HG02943 (cell line): Measurements from ENCODE around the gene ANO1.

Experiments
- ATAC-seq: cut with Tn5 transposase; IDR thresholded peaks from one replicate; pipeline ENCODE4 v1.9.1; 2021; ENCODE audit warnings: mild to moderate bottlenecking, low read depth, moderate library complexity; ENCODE audit not compliant: unreplicated experiment

The ANO1 gene

DNA sequence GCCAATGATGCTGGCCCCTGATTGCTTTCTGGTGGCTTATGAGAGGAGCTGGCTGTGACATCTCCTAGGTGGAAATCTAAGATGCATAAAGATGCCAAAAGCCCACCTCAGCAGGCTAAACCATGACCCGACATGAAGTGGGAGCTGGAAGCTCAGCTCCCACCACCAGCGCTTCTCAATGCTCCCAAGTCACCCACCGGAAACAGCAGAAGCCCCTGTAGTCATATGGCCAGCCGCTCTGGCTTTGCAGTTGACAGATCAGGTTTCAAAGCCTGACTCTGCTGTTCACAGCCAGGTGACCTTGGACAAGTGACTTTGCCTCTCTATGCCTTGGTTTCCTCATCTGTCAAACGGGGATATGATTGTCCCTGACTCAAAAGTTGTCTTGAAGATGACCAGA lies 29.1 kb upstream of the ANO1 start:
- no peak for ATAC-seq

DNA sequence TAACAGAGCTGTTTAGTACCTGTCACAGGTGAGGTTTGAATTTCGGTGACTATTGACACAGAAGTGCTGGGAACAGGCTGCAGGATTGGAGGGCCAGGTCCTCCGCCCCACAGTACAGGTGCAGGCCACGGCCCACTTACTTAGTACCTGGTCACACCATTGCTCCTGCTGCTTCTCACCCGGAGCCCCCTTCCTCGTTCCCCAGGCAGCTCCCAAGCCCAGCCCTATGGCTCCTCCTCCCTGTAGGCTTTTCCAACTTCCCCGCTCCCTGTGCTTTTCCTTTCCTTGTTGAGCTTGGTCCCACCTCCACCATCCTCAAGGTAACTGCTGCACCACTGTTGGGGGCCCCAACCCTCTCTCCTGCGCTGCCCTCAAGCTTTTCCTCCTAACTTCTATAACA lies 27.9 kb upstream of the ANO1 start:
- no peak for ATAC-seq

DNA sequence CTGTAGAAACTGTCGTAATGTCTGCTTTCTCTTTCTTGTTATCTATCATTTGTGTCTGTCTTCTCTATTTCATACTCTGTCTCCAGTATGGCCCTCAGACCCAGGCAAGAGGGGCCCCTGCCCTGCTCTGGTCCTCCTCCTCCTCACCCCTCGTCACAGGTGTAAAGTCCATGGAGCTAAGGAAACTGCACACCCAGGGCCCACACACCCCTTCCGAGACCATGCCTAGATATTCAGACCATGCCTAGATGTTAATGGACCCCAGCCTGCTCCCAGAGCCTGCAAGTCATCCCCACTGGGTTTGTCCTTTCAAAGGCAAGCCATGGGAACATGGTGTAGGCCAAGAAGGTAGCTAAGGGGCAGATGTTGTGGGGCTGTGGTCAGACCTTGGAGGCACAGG lies 24.1 kb upstream of the ANO1 start:
- no peak for ATAC-seq

DNA sequence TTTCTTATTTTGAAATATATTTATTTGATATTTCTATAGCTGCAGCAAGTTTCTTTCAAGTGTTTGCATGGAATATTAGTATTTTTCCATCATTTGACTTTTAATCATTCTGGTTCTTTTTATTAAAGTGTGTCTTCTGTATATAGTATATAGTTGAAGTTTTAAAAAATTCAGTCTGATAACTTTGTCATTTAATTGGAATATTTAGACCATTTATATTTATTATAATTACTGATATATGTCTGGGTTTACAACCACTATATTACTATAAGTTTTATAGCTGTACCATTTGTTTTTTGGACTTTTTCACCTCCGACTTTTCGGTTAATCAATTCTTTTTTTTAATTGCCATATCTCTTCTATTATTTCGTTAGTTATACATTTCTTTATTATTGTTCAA lies 22.7 kb upstream of the ANO1 start:
- no peak for ATAC-seq

DNA sequence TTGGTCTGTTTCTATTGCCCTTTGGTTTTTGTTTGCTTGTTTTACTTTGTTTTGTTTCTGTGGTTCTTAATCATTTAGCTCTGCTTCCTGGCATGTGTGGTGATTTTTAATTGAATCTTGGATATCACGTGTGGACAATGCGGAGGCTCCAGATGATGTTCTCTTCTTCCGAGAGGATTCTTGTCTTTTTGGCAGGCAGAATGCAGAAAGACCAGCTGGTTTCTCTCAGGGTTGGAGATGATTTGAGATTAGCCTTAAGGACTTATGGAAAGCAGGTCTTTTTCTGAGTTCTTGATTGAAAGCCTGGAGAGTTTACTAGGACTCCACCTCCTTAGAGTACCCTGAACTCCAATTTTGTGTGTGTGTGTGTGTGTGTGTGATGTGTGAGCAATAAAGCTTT lies 21.0 kb upstream of the ANO1 start:
- no peak for ATAC-seq

DNA sequence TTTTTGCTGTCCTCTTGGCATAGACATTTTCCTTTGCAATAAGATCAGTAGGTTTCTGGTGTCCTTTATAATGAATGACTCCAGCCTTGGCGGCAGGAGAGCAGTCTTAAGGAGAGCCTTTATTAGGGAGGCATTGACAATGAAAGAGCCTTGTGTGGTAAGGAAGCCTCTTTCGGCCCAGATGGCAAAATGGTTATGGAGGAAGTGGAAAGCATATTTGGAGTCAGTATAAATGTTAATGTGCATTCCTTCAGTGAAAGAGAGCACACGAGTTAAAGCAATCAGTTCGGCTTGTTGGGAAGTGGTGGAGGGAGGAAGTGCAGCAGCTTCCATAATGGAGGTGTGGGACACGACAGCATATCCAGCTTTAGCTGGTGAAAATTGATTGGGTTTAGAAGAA lies 18.1 kb upstream of the ANO1 start:
- no peak for ATAC-seq

DNA sequence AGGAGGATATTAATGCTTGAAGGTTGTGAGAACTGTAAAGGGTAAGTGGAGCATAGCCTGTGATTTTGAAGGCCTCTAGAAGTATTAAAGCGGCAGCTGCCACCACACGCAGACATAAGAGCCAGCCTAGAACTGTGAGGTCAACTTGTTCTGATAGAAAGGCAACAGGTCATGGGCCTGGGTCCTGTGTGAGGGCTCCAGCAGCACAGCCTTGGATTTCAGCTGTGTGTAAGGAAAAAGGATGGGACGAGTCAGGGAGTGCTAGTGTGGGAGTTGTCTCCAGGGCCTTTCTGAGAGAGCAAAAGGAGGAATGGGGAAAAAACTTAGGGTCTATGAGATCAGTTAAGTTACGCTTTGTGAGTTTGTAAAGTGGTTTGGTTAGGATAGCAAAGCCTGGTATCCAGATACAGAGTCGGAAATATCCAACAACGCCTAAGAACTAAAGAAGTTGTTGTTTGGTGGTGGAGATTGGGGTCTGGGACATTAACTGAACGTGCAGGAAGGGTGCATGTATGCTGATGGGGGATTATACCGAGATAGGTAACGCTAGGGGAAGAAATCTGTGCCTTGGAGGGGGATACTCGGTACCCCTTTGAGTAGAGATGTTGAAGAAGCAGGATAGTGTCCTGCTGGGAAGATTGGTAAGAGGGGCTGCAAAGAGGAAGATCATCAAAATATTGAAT lies 17.4 kb upstream of the ANO1 start:
- ATAC-seq: no peak

DNA sequence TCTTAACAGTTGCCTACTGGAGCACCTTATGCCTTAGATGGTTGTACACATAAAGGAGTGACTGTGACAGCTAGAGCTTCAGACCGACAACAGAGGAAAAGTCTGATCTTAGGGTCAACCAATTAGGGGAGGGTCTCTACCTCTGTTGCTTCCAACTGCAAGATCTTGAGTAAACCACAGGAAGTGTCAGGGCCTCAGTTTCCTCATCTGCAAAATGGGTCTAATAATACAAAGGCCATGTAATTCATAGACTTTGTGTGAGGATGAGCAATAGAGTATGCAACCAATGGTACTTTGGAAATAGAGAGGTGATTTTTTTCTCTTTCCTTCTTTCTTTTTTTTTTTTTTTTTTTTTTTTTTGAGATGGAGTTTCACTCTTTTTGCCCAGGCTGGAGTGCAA lies 16.4 kb upstream of the ANO1 start:
- no peak for ATAC-seq

DNA sequence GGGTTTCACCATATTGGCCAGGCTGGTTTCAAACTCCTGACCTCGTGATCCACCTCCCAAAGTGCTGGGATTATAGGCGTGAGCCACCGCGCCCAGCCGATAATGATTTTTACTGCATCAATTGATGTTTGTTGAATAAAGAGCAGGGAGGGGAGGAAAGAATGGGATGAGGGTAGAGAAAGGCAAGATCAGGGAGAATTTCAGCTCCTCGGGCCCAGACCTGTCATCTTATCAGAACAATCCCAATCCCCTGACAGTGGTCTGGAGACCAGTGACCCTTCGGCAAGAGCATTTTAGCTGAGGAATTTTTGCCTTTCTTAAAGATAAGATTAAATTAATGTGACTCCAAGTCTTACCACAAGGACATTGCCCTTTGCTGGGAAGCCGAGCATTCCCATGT lies 15.0 kb upstream of the ANO1 start:
- ATAC-seq: no peak

DNA sequence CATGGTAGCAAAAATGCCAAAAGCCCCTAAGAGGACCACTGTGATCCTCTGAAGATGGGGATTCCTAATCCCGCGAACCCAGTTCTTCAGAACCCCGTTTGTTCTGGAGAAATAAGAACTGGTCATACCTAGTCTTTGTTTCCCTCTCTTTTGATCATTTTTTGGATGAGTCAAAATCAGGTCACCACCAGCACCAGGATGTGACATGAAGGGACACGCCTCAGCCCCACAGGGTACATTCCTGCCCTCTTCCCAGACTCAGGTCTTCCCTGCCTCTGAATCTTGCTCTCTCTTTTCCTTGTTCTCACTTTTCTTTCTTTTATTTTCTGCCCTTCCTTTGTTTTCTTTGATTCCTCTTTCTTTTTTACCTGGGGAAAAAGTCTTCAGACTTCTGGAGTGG lies 14.6 kb upstream of the ANO1 start:
- ATAC-seq: no peak

DNA sequence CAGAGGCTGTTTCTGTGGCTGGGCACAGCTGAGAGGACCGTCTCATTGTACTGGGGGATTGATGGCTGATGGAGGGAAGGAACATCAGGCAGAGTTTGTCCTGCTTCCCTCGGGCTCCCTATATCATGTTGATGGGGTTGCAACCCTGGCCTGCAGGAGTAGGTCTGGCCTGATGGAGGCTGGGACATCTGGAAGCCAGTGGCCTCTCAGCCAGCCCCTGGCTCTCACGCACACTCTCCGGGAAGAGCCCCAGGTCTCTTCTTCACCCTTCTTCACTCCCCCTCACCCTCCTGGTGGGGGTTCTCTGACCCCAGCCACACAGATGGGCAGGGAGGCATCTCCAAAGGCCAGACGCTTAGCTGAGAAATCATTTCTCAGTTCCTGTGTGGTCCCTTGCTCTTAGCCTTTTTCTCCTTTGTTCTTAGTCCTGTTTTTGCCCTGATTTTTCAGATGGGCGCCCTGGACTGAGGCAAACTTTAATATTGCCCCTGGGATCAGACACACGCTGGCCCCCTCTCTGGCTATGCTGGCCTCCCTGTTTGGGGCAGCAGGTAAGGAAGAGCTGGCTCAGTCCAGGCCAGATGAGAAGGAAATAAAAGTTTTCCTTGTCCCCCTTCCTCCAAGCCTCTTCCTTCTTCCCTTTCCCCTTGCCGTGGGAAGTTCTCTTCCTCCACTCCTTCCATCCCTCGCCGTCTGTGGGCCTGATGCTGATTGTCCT lies 13.9 kb upstream of the ANO1 start:
- no peak for ATAC-seq

DNA sequence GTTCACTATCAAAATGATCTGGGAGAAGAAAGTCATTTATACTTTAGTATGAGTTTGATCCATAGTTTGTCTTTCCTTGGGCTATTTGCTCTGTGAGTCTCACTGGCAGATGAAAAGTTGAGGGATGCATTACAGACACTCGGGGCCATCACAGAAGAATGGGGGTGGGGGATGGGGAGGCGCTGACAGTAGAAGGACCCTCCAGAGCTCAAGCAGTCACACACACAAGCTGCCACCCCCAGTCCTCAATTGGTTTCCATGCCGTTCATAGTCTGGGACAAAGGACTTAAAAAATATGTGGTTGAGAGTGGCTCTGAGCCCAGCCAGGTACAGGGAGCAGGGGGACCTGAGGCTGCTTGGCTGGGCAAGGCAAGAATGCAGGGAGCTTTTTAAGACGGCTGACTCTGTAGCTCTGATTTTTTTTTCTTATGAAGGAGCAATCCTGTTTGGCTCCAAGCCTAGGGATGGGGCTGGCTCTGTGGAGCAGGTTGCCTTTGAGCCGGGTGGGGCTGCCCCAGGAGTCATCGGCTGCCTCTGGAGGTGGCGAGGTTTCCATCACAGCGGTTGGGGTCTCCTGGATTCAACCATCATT lies 13.3 kb upstream of the ANO1 start:
- ATAC-seq: no peak

DNA sequence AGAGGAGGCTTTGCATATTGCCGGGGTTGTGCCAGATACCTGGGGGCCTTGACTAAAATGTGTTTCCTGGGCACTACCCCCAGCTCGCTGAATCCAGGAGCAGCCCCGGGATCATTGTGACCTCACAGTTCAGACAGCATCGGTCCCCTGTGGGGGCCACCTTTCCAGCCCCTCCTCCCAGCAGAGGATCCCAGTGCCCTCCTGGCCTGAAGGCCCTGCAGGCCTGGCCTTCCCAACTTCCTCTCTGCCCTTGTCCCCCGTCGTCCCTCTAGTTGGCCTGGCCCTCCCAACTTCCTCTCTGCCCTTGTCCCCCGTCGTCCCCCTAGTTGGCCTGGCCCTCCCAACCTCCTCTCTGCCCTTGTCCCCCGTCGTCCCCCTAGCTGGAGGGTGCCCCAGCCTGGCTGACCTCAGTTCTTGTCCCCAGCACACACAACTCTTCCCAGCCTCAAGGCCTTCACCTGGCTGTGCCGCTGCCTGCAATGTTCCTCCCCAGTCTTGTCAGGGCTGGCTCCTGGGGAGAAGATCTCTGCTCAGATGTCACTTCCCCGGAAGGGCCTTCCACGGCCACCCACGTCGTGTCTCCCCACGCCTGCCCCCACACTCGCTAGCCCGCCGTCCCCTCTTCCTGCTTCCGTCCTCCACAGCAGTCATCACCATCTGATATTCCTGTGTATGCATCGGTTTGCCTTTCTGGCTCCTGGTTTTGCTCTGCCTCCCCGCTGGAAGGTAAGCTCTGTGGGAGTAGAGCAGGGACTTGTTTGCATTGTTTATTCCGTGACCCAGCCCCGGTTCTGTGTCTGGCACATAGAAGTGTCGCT lies 12.6 kb upstream of the ANO1 start:
- no peak for ATAC-seq

DNA sequence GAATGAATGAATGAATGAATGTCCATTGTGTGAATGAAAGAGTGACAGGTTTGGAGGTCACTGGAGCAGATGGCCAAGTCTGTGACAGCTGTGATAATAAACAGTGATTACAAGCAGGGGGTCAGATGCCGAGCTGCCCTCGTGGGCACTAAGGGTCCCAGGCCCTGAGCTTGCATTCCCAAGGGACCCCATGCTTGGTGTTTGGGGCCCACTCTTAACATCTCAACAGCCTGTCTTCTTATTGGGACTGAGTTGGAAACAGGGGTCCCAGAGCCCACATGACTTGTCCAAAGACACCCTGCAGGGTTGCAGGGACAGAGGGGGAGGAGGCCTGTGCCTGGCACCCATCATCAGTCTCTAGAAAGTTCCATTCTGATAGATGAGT lies 12.0 kb upstream of the ANO1 start:
- ATAC-seq: no peak

DNA sequence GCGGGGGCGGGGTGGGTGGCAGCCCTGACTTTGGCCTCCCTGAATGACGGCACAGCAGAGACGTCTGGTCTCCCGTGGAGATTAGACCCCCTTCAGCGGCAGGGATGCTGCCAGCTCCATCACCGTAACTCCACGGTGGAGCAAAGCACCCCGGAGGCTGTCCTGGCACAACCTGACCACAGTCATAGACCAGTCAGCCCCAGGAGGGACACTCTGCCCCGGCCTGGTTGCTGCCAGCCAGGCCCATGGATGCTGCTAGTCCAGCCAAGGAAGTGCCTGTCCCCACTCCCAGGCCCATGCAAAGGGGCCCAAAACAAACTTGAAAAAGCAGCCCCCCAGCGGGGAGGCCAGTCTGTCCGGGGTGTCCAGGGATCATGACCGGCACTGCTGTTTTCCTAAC lies 11.5 kb upstream of the ANO1 start:
- ATAC-seq: no peak

DNA sequence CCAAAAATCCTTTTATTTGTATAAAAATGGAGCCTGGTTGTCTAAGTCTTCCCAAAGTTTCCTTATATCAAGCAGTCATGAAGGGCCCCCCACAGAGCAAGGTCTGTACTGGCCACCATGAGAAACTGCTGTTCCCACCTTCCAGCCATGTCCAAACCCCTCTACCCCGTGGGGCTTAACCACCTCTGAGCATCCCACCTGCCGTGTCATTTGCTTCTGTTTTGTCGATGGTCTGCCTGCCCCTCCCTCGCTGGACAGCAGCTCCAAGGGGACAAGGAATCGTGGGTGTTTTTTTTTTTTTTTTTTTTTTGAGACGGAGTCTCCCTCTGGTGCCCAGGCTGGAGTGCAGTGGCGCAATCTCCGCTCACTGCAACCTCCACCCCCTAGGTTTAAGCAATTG lies 11.1 kb upstream of the ANO1 start:
- no peak for ATAC-seq

DNA sequence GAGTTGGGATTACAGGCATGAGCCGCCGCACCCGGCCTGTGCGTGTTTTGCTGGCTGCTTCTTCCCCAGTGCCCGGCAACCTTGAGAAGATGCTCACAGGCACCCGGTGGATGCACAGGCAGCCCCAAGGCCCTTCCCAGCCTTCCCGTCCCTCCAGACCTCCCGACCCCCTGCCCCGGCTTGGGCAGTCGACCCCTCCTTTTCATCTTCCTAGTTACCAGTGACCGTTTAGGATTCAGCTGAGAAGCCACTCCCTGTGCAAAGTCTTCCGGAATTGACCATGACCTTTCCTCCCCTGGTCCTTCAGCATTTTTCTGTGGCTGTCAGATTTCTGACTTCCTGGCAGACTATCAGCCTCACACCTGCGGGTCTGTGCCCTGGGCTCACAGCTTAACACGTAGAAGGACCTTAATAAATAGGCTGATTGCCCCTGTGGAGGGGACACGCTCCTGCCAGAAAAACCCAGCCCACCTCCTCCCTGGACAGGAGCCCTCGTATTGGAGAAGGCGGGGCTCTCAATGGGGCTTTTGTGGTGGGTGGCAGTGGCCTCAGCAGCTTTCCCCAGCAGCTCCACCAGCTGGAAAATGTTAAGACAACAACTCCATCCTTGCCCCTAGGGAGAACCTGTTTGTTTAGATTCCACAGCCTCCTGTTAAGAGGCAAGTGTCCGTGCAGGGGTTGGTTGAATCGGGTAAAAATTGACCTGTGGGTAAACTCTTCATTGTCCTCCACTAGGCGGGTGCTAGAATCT lies 10.4 kb upstream of the ANO1 start:
- ATAC-seq: no peak

DNA sequence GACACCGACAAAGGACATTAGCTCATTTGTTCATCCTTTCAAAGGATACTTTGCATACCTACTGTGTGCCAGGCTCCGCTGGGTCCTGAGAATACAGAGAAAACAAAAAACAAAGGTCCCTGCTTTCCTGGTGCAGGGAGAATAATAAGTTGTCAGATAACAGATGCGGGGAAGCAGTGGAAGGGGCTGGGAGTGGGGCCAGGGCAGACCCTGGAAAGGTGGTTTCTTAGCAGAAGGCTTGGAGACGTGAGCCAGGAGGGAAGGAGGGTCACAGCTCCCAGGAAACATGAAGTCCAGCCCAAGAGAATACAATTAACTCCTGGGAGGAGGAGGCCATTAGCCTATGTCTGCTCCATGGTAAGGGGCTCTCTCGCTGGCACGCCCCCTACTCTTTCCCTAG lies 9.8 kb upstream of the ANO1 start:
- ATAC-seq: no peak

DNA sequence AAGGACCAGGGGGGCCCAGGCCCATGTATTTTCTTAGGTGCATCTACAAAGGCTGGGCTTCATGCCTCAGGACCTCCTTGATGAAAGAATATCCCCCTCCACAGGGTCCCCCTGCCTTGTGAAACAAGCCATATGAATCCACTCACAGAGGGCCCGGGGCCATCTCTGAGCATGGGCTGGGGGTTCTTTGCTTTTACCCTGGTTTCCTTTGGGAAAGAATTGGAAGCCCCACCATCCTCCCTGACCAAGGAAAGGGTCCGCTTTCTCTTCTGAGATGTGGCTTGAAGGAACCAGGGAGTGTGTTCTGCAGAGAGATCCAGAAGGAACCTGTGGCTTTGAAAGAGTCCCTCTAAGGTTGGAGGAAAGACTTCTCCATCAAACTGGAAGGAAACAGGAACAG lies 9.2 kb upstream of the ANO1 start:
- ATAC-seq: no peak

DNA sequence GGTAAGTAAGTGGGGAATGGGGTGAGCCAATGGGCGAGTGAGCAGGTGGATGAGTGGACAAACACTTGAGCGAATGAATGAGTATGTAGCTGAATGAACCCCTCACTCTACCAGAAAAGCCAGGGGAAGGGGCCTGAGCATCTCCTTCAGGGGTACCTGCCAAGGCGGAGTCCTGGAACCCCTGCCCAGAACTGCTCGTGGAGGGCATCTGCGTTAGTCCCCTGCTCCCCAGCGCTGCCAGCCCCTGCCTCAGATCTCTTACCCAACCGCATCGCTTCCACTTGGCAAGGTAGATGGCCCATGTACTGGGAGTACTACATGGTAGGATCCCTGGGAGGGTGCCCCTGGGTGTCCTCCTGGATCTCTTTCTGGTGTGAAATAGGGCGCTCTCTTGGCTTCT lies 7.4 kb upstream of the ANO1 start:
- no peak for ATAC-seq

DNA sequence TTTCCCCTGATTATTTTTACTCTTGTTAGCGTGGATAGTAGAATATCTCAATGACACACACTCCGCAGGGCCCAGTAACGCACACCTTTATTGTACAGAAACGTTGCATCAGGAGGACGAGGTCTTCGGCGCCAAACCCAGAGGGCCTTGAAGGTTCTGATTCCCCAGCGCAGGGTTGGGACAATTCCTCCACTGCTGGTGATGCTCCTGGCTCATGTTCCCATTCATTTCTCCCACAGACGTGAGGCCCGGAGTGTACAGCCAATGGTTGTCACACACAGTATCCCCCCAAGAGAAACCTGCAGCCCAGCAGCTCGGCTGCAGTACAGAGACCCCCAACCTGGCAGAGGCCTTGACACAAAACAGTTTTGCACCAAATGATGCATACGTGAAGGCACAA lies 6.1 kb upstream of the ANO1 start:
- no peak for ATAC-seq
